Islet precursor cell (in vitro differentiated cells): ENCODE results near the gene PAX7.
A peak's percentile ranks its signal among the peaks of the same experiment; 100 is the strongest.
"Not testable (repeated sequence)": the region's sequence is repeated elsewhere in the genome, so short reads cannot be mapped to it uniquely, and the experiment has no call there.

ENCODE experiments used
- DNase-seq: peaks from one replicate; pipeline ENCODE4 v3.0.0-alpha.2; 2018

Gene PAX7

DNA sequence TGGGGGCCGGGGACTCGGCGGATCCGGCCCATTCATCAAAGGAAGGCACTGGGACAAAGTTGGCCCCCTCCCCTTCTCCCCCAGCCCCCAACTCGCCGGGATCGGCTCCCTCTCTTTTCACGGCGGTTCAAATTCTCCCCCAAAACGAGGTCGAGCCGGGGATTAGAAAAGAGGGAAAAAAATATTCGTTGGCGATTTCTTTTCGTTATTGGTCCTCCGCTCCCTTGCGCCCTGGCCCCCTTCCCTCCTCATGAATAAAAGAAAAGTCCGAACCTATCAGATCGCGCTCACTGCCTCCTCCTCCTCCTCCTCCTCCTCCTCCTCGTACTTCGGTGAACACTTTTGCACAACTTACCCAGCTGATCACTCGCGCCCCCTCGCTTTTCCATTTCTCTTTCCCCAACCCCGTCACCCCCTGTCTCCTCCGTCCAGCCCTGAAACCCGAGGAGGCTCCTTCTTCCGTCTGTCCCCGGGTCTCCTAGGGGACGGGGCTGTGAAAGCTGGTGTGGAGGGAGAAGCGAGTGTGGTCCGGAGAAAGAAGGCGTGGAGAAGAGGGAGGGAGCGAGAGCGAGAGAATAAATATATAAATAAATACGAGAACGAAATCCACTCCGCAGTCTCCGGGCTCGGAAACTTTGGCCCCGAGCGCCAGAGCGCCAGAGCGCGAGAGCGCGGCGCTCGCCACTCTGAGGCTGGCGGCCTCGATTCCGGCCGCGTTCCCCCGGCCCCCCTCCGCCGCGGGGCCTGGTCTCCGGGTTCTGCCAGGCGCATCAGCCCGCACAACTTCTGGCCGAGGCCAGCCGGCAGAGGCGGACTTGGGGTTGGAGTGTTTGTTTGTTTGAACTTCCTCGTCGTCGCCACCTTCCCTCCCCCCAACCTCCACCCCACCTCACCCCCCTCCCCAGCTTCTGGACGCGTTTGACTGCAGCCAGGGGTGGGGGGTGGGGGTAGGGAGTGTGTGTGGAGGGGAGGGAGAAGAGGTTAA lies at the start of gene PAX7:
TSS of gene PAX7 (plus strand) at position 336 of the 985 bp plus-strand sequence. CDS start 758 bp downstream, outside the sequence.
- DNase-seq: no peak

DNA sequence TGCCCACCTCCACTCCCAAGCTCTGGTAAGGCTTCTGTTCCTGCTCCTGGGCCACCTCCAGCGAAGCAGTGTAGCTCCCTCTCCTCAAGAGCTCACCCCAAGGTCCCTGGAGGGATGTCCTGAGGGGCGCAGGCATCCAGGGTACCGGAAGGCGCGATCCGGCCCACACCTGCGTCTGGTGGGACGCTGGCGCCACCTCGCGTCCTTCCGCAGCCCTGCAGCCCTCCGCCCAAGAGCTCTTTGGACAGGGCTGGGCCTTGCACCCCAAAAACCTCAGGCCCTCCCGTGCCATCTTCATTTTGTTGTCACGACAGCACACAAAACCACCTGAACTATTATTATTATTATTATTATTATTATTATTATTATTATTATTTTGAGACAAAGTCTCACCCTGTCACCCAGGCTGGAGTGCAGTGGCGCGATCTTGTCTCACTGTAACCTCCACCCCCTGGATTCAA lies 49.2 kb upstream of the PAX7 start:
- no peak for DNase-seq

GRCh38 chr1:18582890-18583289 lies 47.8 kb upstream of the PAX7 start:
- DNase-seq: no peak

- DNase-seq: no peak
Measured at GRCh38 chr1:18583326-18583941, 47.2 kb upstream of the PAX7 start.

- DNase-seq: not testable (repeated sequence)
Measured at GRCh38 chr1:18586016-18586415, 44.6 kb upstream of the PAX7 start.

- DNase-seq: no peak
Measured at GRCh38 chr1:18588093-18588492, 42.6 kb upstream of the PAX7 start.

DNA sequence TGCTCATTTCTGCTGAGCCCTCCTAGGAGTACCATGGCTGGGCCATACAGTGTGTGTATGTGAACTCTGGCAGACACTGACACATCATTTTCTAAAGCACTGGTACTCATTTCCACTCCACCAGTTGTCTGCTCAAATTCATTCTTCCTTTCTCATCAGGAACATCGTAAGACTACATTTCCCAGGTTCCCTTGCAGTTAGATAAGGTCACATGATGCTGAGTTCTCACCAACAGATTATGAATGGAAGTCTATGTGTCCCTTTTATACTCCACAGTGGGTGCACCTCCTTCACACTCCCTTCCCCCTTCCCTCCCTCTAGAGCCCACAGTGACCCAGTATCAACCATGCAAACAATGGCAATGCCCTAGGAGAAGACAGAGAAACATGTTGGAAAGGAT lies 38.3 kb upstream of the PAX7 start:
- DNase-seq: no peak

DNA sequence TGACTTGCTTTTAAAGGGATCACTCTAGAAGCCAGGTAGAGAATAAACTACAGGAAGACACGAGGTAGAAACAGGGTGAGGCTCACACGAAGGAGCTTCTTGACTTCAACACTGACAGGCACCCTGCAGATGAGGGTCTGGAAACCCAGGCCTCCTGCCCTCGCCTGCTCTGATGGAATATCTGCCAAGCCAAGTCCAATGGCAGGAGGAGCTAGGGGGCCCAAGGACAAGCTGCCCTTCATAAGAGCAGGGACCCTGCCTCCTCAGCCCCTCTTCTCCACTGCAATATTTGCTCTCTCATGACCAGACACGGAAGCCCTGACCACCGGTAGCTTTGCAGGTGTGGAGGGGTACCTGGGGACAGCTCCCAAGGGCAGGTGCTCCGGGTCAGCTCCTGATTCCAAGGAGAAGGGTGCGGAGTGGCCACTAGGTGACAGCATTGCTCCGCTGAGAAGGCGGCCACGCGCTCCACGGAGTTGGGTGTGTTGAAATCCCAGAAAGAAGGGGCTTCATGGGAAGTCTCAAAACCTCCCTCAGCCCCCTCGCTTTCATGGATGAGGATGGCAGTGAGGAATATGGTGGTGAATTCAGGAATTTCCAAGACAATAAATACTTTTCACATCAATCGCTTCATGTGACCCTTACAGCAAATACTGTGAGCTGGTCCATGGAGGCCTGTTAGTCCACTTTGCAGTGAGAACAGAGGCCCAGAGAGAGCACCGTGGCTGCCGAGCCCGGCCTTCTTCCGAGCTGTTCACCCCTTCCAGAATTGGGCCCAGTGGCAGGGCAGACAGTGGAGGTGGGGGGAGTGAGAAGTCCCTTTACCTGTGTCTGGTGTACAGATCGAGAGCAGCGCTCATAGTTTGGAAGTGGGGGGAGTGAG lies 33.2 kb upstream of the PAX7 start:
- peak; percentile 84 for DNase-seq

DNA sequence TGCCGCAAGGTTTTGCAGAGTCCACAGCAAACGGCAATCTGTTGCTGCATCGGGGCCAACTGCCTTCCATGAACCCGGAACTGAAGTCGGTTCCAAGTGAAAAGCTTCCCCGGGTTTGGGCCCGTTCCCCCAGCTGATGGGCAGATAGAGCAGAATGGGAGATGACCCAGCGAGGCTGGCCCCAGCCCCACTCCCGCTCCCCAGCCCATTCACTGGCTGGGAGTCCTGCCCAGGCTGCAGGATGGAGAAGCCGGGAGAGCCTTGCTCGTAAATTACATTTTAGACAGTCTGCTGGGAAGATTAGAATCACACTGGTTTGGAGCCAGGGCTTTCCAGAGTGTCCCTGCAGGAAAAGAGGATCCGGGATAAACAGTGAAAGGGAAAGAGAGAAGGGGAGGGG lies 31.6 kb upstream of the PAX7 start:
- peak; percentile 75 for DNase-seq

GRCh38 chr1:18599704-18600103 lies 30.9 kb upstream of the PAX7 start:
- no peak for DNase-seq

- DNase-seq: no peak
Measured at GRCh38 chr1:18602533-18603211, 28.0 kb upstream of the PAX7 start.

GRCh38 chr1:18603212-18603852 lies 27.3 kb upstream of the PAX7 start:
- DNase-seq: peak; percentile 64

DNA sequence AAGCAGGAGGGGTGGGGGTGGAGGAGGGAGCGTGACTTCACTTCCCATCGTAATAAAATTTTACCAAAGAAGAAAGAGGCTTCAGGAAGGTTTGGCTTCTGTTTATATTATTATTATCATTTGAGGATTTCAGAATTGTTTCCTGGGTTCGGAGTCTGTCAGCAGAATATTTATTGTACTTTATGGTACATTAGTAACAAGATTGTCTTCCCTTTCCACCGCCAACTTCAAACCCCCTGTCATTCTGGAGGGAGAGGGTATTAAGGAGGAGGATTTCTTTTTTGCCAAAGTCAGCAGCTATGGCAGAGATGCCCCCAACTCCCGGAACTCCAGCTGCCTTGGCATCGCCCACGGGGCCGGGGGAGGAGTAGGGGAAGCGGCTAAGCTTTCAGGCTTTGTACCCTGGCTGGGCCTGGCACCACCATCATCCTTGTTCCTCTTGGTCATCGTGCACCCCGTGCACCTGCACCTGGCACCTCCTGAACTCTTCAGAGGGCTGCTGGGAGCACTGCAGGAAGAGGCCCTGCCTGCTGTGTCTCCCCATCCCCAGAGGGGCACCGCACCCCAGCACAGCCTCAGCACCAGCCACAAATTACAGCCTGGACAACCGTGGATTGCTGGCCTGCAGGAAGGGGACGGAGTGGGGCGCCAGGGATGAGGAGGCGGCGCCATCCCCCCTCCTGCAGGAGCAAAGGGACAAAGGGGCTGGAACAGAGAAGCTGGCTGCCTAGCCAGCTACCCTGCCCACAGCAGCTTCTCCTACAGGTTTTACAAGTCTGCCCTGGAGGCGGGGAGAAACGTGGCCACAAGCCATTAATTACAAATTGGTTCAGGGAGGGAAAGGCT lies 24.0 kb upstream of the PAX7 start:
- peak; percentile 75 for DNase-seq

- peak; percentile 55 for DNase-seq
Measured at GRCh38 chr1:18607289-18607760, 23.3 kb upstream of the PAX7 start.

DNA sequence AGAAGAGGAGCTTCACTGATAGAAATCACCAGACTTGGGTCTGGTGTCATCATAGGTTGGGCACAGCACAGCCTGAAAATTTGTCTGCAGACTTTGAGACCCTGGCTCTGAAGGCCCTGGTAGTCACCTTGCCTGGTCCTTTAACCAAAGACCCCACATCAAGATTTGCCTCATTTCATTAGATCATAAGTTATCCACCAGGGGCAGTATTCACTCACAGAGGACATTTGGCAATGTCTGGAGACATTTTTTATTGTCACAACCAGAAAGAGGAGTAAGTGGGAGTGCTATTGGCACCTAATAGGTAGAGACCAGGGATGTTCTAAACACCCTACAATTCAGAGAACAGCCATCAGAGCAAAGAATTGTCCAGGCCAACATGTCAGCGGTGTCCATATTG lies 22.1 kb upstream of the PAX7 start:
- no peak for DNase-seq

DNA sequence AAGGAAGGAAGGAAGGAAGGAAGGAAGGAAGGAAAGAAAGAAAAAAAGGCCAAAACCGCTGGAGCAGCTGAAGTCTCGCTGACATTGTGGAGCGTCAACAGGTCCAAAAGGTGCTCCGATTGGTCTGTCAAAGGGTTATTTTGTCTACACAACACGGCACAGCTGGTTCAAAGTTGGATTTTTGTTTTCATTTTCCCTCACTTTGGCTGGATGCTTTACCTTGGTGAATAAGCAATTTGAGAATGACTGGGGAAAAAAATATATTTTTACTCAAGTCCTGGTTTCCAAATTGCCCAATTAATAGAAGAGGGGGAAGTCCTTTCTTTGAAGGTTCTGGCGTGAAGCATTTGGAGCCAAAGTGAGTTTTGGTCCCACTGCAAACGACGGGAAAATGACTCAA lies 19.3 kb upstream of the PAX7 start:
- no peak for DNase-seq

- no peak for DNase-seq
Measured at GRCh38 chr1:18612073-18612472, 18.6 kb upstream of the PAX7 start.

- DNase-seq: no peak
Measured at GRCh38 chr1:18614069-18614735, 16.4 kb upstream of the PAX7 start.

GRCh38 chr1:18618546-18619466 lies 11.8 kb upstream of the PAX7 start:
- no peak for DNase-seq
